ENCODE measurements around the gene SFTA2.

The SFTA2 gene

GRCh38 chr6:30883685-30884520, 48.1 kb downstream of the SFTA2 start, which contains the start of gene DDR1 (continued):
- TF ChIP-seq, protein P1, sequence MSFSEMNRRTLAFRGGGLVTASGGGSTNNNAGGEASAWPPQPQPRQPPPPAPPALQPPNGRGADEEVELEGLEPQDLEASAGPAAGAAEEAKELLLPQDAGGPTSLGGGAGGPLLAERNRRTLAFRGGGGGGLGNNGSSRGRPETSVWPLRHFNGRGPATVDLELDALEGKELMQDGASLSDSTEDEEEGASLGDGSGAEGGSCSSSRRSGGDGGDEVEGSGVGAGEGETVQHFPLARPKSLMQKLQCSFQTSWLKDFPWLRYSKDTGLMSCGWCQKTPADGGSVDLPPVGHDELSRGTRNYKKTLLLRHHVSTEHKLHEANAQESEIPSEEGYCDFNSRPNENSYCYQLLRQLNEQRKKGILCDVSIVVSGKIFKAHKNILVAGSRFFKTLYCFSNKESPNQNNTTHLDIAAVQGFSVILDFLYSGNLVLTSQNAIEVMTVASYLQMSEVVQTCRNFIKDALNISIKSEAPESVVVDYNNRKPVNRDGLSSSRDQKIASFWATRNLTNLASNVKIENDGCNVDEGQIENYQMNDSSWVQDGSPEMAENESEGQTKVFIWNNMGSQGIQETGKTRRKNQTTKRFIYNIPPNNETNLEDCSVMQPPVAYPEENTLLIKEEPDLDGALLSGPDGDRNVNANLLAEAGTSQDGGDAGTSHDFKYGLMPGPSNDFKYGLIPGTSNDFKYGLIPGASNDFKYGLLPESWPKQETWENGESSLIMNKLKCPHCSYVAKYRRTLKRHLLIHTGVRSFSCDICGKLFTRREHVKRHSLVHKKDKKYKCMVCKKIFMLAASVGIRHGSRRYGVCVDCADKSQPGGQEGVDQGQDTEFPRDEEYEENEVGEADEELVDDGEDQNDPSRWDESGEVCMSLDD (tag by site-specific recombination; IDR thresholded peaks at IDR 0.05) = no peak
- TF ChIP-seq GLIS2 (tag by site-specific recombination; IDR thresholded peaks at IDR 0.05) (peak; percentile 22; the same call in 1 of the 2 replicates), SP2 (tag by site-specific recombination; IDR thresholded peaks at IDR 0.05) (peak; percentile 53), PATZ1 (tag by site-specific recombination; IDR thresholded peaks at IDR 0.05) (0 out of 2 replicates have a peak, but pooled peaks have one; percentile 64), ZNF521 (tag by site-specific recombination; IDR thresholded peaks at IDR 0.05) (no peak), ZNF335 (tag by site-specific recombination; conservative IDR thresholded peaks at IDR 0.05) (peak; percentile 39; the same call in 1 of the 2 replicates), ZBTB48 (tag by site-specific recombination; IDR thresholded peaks at IDR 0.05) (peak; percentile 32; the same call in 1 of the 2 replicates), ZBTB26 (tag by site-specific recombination; optimal IDR thresholded peaks at IDR 0.05) (peak; percentile 56)

DNA sequence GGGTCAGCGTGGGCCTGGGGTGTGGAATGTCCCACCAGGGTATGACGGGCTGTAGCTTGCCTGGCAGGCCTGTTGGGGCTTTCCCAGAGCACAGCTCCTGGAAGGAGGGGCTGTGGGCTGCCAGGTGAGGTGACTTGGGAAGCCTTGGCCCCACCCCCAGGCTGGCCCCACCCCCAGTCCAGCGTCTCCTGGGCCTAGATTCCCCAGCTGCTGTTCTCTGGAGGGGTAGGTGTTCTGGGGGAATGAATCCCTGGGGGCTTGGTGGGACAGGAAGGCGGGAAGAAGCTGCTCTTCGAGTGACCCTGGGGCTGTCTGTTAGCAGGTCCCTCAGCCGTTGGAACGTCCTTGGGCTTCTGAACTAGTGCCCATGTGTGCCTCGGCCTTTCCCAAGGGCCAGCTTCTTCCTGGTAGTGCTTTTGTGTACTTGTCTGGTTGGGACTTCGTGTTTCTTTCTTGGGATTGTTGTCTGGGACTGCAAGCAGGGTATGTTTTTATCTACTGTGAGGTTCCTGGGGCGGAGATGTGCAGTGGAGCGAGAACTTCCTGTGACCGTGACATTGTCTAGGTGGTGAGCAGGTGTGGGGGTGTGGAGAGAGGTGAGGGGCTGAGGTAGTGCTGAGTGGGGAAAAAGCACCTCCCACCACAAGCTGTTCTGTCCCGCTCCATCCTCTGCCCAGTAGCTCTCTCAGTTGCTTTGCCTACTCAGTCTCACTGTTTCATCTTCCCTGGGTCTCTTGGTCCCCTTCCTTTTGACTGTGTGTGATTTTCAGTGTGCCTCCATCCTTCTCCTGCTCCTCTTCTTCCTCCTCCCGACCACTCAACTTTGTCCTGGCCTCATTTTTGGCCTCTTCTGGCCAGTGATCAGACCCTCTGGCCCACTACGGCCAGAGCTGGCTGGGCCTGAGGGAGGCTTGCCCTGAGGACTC, 48.9 kb downstream of the SFTA2 start:
- ChIA-PET CTCF (interaction anchor here (0.6 to 14.8 kb wide), 17 partner anchors 11 to 310 kb away, joined by 3 to 332 read pairs (median 3); partner anchors contain the start of genes DHX16 and VARS2), POLR2A (interaction anchor here (0.6 to 2.9 kb wide), 18 partner anchors 13 to 245 kb away, joined by 3 to 24 read pairs (median 4); partner anchors contain the start of genes GTF2H4, IER3, MDC1 and NRM)
- Histone ChIP-seq H3K4me3 (ENCODE audit: low read depth, low read length) (peak overlapping the region; percentile 47), H3K9me3 (ENCODE audit: control insufficient read depth, insufficient read depth, low read depth, low read length) (no peaks in the 10 kb centered on the region), H3K36me3 (ENCODE audit: control insufficient read depth in 2 of 2, insufficient read depth in 1 of 2, low read length in 2 of 2) (no peaks in the 10 kb centered on the region), H3K27ac (ENCODE audit: extremely low read depth, low read depth, low read length) (peak overlapping the region; percentile 69), H3K4me1 (ENCODE audit: control insufficient read depth, insufficient read depth, low read length) (peaks cover 29% of the 10 kb centered on the region)
- peak; percentile 55 for TF ChIP-seq ZFHX2 (tag by site-specific recombination; conservative IDR thresholded peaks at IDR 0.05)
- no peak for TF ChIP-seq SCRT2 (tag by site-specific recombination; IDR thresholded peaks at IDR 0.05)
- TF ChIP-seq, protein P2, sequence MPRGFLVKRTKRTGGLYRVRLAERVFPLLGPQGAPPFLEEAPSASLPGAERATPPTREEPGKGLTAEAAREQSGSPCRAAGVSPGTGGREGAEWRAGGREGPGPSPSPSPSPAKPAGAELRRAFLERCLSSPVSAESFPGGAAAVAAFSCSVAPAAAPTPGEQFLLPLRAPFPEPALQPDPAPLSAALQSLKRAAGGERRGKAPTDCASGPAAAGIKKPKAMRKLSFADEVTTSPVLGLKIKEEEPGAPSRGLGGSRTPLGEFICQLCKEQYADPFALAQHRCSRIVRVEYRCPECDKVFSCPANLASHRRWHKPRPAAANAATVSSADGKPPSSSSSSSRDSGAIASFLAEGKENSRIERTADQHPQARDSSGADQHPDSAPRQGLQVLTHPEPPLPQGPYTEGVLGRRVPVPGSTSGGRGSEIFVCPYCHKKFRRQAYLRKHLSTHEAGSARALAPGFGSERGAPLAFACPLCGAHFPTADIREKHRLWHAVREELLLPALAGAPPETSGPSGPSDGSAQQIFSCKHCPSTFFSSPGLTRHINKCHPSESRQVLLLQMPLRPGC (tag by site-specific recombination; IDR thresholded peaks at IDR 0.05) = no peak
- no peak for TF ChIP-seq ZNF132 (tag by site-specific recombination; IDR thresholded peaks at IDR 0.05; ENCODE audit: borderline replicate concordance)
- no peak for TF ChIP-seq ZBTB7A (tag by site-specific recombination; IDR thresholded peaks at IDR 0.05; ENCODE audit: low read depth)
- TF ChIP-seq ZNF138 (tag by site-specific recombination; IDR thresholded peaks at IDR 0.05; ENCODE audit: borderline replicate concordance) = no peak
- TF ChIP-seq, protein P3, sequence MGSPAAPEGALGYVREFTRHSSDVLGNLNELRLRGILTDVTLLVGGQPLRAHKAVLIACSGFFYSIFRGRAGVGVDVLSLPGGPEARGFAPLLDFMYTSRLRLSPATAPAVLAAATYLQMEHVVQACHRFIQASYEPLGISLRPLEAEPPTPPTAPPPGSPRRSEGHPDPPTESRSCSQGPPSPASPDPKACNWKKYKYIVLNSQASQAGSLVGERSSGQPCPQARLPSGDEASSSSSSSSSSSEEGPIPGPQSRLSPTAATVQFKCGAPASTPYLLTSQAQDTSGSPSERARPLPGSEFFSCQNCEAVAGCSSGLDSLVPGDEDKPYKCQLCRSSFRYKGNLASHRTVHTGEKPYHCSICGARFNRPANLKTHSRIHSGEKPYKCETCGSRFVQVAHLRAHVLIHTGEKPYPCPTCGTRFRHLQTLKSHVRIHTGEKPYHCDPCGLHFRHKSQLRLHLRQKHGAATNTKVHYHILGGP (tag by site-specific recombination; IDR thresholded peaks at IDR 0.05) = no peak
- TF ChIP-seq ZNF600 (tag by site-specific recombination; IDR thresholded peaks at IDR 0.05) = peak; percentile 92
- TF ChIP-seq ZNF785 (tag by site-specific recombination; IDR thresholded peaks at IDR 0.05) = 0 out of 2 replicates have a peak, but pooled peaks have one; percentile 54
- TF ChIP-seq ZFP37 (tag by site-specific recombination; IDR thresholded peaks at IDR 0.05) = no peak
- peak; percentile 16; the same call in 1 of the 2 replicates for TF ChIP-seq OSR2 (tag by site-specific recombination; IDR thresholded peaks at IDR 0.05)
- no peak for TF ChIP-seq ZNF510 (tag by site-specific recombination; IDR thresholded peaks at IDR 0.05; ENCODE audit: insufficient replicate concordance)
- TF ChIP-seq ZNF76 (tag by site-specific recombination; IDR thresholded peaks at IDR 0.05; ENCODE audit: borderline replicate concordance, low read depth) = peak; percentile 26; the same call in 1 of the 2 replicates
- TF ChIP-seq ZNF341 (tag by site-specific recombination; IDR thresholded peaks at IDR 0.05; ENCODE audit: low read depth) = peak; percentile 20
- TF ChIP-seq ZNF239 (tag by site-specific recombination; IDR thresholded peaks at IDR 0.05) = no peak
- no peak for TF ChIP-seq FEZF1 (tag by site-specific recombination; IDR thresholded peaks at IDR 0.05)

Data from HEK293 (cell line).